ENCODE data around the gene RUNX1. TPM values are rescaled to one million over a fixed set of nuclear protein-coding genes. Genes with fewer than 3 reads are reported as not detected.

RUNX1 gene
- total RNA-seq, result 17.9 and 23.9 TPM in 2 replicates
- polyA plus RNA-seq, result 4.6 and 5.1 TPM in 2 replicates
- polyA plus RNA-seq (2011; cell fraction: cytosol; rRNA removed), result 5.7 and 6.5 TPM in 2 replicates
- polyA plus RNA-seq (2011; cell fraction: nucleus; rRNA removed), result 17.8 and 19.5 TPM in 2 replicates
- 16.6 and 18.5 TPM in 2 replicates for polyA plus RNA-seq (2012)
- 12.7 and 13.3 TPM in 2 replicates for polyA minus RNA-seq
- polyA minus RNA-seq (2011; cell fraction: cytosol; rRNA and poly(A)+ RNA removed), result 4.9 TPM
- 61.4 and 67.8 TPM in 2 replicates for polyA minus RNA-seq (2011; cell fraction: nucleus; rRNA and poly(A)+ RNA removed)
- Bru-seq, nascent RNA, result percentile 68 among the genes with signal in this experiment
- BruChase-seq, experiment 1, labeled RNA remaining after a 6-hour chase, result percentile 58 among the genes with signal in this experiment
- percentile 60 among the genes with signal in this experiment for BruChase-seq, experiment 2, labeled RNA remaining after a 2-hour chase
- long read RNA-seq, full-length matches to known transcripts, result 1 of 10 reads
- long read RNA-seq, partial matches to known transcripts, result 5 of 10 reads
- long read RNA-seq, other reads (novel, unspliced or antisense), result 4 of 10 reads

- Histone ChIP-seq H2AFZ (ENCODE audit: low read depth, low read length) (peak within 1 kb of the TSS; percentile 9), H3K4me2 (ENCODE audit: insufficient read depth, low read length) (peak within 1 kb of the TSS; percentile 70), H4K20me1 (replicated peaks; ENCODE audit: control insufficient read depth, extremely low read depth, insufficient read depth, low read length) (no peaks in the 10 kb centered on the region), H3K4me1 (ENCODE audit: control insufficient read depth, extremely low read depth, insufficient read depth, low read length) (peaks cover 44% of the 10 kb centered on the region), H3K79me2 (ENCODE audit: control insufficient read depth, insufficient read depth, low read length) (no peaks in the 10 kb centered on the region), H3K9ac (replicated peaks; ENCODE audit: extremely low read depth, insufficient read depth, low read length) (peak within 1 kb of the TSS; percentile 4), H3K9me3 (replicated peaks; ENCODE audit: control insufficient read depth, insufficient read depth, low read length) (no peaks in the 10 kb centered on the region), H3K36me3 (ENCODE audit: control insufficient read depth in 2 of 2, extremely low read depth in 1 of 2, insufficient read depth in 2 of 2, low read length in 2 of 2) (no peaks in the 10 kb centered on the region), H3K27ac (ENCODE audit: insufficient read depth, low read depth, low read length) (peak within 1 kb of the TSS; percentile 11), H3K9me1 (replicated peaks; ENCODE audit: control insufficient read depth, extremely low read depth, insufficient read depth, low read length) (no peaks in the 10 kb centered on the region), H3K4me3 (replicated peaks in 1 of 3; ENCODE audit: insufficient read depth in 1 of 3, low read depth in 1 of 3, low read length in 3 of 3) (no peak within 1 kb of the TSS), H3K27me3 (ENCODE audit: control insufficient read depth in 2 of 2, insufficient read depth in 2 of 2, low read length in 2 of 2) (peaks cover 20% of the 10 kb centered on the region in 2 experiments)
- DNase-seq (ENCODE audit: low read depth, low spot score), result peak; percentile 37
- ChIA-PET CTCF (interaction anchor here (0.8 to 3.8 kb wide), 10 partner anchors 20 to 791 kb away, joined by 3 to 27 read pairs (median 12); no protein-coding TSS in a partner anchor), POLR2A (no interaction called here)
- no TSS peak for BruUV-seq (replicated peaks)
- TF ChIP-seq JUN (IDR thresholded peaks at IDR 0.05; ENCODE audit: borderline replicate concordance, insufficient read depth, insufficient read length, low read depth) (no peak), EZH2 (IDR thresholded peaks at IDR 0.05; ENCODE audit: borderline replicate concordance, low read depth, low read length, severe bottlenecking) (no peak), MYC (IDR thresholded peaks at IDR 0.05; ENCODE audit: low read depth, low read length) (no peak), POLR2A (IDR thresholded peaks at IDR 0.05; ENCODE audit: low read depth, low read length) (no peak), FOS (IDR thresholded peaks at IDR 0.05; ENCODE audit: borderline replicate concordance, insufficient read depth, low read length) (peak; percentile 76), POLR2AphosphoS5 (IDR thresholded peaks at IDR 0.05; ENCODE audit: insufficient read depth, low read depth, low read length) (peak; percentile 48), MAX (IDR thresholded peaks at IDR 0.05; ENCODE audit: insufficient read depth, insufficient read length) (no peak)
- dilution Hi-C loops (cut with MboI; ENCODE audit: extremely low pct_ligation_motif_present, low sequenced_read_pairs) (no loop called here), intact Hi-C loops (cut with micrococcal nuclease) (loop anchor here (2.0 to 10.0 kb wide), 3 partner anchors 66 to 426 kb away; no protein-coding TSS in a partner anchor)
- peak; percentile 59 for FAIRE-seq
Observed at GRCh38 chr21:35048706-35049617, at the start of gene RUNX1. RUNX1 (minus strand) TSS chr21:35049302.

All from endothelial cell of umbilical vein (primary cell).